ENCODE measurements around the gene LACTB.

The LACTB gene

GRCh38 chr15:63181648-63182047 lies 60.0 kb downstream of the LACTB start:
- no peak for DNase-seq

- no peak for DNase-seq
Measured at GRCh38 chr15:63185206-63185605, 63.5 kb downstream of the LACTB start.

DNA sequence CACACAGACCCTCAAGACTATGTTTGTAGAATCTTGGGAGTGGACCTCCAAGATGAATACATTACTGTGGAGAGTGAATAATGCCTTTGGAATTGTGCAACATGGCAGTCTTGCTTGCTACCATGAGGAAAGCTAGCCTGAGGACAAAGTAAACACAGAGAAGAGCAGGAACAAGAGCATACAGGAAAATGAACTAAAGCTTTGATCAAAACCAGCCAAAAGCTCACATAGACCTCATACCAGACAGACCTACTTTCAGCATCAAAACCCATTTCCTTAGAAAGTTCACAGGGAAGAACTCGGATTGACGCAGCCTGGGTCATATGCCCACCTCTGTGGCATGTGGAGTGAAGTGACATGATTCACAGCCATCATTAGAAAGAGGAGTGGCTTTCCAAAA lies 64.4 kb downstream of the LACTB start:
- no peak for DNase-seq

- no peak for DNase-seq
Measured at GRCh38 chr15:63187589-63188226, 66.0 kb downstream of the LACTB start.

GRCh38 chr15:63188247-63188925 lies 66.7 kb downstream of the LACTB start:
- DNase-seq, result no peak

DNA sequence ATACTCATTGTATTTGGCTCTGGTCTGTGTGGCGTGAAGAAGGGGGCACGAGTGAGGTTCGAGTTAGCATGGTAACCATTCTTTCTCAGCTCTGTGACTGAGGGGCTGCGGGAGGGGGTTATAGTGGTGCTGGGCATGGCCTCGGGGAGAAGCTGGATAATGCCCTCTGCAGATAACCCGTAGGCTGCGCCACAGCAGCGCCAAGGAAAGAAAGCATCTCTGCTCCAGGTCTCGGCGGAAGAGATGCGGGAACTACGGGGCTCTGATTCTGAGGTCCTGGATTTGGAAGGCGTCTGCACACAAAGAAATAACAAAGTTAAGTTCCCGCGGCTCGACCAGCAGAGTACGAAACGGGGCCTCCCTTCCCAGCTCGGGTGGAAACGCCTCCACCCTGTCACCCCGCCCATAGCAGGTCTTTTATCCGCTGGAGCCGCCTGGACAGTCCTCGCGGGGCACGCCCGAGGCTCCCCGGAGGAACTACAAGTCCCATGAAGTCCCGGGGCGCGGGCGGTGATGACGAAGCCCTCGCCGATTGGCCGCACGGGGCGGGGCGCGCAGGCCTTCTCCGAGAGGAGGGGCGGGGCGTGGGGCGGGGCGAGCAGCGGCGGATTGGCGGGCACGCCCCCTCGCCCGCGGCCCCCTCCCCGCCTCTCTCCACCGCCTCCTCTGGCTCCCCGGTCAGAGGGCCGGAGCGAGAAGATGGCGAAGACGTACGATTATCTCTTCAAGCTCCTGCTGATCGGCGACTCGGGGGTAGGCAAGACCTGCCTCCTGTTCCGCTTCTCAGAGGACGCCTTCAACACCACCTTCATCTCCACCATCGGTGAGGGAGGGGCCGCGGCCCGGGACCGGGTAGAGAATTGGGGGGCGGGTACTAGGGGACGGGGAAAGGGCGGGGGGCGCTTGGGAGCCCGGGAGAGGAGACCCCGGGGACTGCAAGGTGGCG lies 67.5 kb downstream of the LACTB start, which contains the start of gene RAB8B:
TSS of gene RAB8B (plus strand) at position 681 of the 946 bp plus-strand sequence. CDS start at position 700, 19 bp downstream.
- peak; percentile 97 for DNase-seq

DNA sequence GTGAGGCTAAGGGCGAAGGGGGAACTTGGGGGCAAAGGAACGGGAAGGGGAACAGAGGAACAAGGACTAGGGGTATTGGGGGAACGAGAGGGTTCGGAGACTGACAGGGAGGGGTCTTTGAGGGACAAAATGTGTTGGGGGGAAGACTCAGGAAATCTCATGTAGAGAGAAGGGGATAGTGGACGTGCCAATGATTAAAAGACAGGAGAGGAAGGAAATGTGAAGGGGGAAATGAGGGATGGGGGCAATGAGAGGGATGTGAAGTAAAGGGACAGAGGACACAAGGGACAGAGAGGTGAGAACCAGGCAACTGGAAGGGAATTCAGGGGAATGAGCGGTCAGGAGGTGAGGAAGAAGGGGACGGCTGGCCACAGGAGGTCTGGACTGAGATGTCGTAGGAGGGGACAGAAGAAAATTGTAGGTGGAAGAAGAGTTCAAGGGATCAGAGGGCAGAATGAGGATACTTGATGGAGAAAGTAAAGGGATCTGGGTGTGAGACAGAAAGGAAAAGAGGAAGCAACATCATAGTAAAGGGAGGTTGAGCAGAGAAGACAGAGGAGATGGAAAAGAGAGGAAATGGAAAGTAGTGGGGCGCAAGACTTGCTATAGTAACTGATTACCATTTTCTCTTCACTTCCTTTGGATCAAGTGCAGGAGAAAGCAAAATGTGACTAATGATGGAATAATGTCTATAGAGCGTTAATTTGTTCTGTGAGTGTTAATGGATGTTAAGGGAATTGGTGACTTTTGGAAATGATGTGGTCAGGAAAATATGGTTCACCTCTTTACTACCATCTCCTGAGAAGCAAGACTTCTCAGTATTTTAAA lies 68.5 kb downstream of the LACTB start:
- no peak for DNase-seq

DNA sequence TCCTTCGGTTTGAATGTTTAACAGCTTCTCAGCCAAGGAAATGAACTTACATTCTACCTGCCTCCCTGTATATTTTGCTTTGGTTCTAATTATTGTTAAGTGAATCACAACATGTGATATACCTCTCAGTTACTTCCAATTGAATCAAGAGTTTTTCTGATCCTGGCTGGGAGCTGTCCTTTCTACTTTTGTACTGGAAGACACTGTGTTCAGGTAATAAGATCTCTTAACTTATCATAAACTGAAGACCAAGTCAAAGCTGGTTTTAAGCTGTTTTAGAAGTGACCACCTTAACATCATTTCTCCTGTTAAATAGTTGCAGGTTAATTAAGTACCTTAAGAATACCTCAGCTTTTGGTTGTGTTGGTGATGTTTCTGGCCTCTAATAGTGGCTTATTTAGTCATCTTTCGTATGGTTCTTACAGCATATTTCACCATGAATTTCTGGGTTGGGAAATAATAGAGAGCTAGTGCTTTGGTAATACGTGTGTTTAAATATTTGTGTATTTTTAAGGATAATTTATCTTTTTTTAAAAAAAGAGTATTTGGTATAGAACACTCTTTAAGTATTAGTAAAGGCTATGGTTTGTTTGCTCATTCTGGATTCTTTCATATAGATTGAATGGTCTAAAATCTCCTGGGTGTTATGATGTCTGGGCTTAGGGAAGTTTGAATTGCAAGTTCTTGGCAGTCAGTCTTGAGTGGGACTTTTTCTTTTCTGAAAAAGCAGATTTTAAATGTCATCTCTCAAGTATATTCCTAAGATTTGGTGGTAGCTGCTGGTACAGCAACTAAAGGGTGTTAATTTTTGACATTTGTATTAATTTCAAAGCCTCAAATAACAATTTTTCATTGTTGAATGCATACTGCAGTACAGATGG lies 69.3 kb downstream of the LACTB start:
- no peak for DNase-seq
